WI38 (cell line): ENCODE results near the gene PJA1.

Source experiments
- H3K4me3 ChIP-seq: 2 replicates; pipeline ENCODE4 v1.5.1; 2011; ENCODE audit warnings: low read depth, mild to moderate bottlenecking, control low read depth, low read length
- TF ChIP-seq, protein P1 (sequence below): IDR thresholded peaks from 2 replicates; pipeline ENCODE4 v1.5.1; 2012; ENCODE audit warnings: low read depth, mild to moderate bottlenecking, control low read depth, low read length

PJA1 gene

DNA sequence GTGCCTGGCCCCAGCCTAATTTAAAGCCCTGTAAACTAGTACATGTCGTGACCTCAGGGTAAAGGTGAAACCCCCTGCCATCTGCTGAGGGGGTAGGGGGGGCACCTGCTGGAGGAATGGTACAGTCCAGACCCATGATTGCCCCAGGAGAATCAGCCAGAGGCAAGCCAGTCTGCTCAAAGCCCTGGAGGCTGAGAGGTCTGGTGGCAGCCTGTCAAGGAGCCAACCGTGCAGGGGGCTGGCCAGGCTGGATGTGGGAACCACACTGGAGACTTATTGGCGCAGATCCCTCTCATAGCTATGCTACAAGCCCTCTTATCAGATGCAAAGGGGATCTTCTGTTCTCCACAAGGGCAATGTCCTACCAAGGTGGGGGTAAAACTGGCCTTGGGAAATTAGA is 31.4 kb upstream of the PJA1 start:
- H3K4me3 ChIP-seq, result no peak overlapping the region

DNA sequence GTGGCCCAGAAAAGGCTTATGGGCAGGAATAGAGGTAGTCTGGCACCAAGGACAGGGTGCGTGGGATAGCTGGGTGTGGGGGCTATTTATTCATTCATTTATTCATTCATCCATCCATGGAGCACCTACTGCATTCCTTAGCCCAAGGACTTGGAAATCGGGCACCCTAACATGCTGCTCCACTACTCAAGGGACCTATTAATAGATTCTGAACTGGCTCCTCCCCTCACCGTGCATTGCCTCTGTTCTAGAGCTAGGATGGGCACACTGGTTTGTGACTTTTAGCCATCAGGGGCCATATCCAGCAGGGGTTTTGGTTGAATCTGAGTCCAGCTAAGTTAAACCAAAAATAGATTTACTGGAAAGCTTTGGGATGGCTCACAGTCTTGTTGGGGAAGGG is 30.6 kb upstream of the PJA1 start:
- TF ChIP-seq, protein P1, sequence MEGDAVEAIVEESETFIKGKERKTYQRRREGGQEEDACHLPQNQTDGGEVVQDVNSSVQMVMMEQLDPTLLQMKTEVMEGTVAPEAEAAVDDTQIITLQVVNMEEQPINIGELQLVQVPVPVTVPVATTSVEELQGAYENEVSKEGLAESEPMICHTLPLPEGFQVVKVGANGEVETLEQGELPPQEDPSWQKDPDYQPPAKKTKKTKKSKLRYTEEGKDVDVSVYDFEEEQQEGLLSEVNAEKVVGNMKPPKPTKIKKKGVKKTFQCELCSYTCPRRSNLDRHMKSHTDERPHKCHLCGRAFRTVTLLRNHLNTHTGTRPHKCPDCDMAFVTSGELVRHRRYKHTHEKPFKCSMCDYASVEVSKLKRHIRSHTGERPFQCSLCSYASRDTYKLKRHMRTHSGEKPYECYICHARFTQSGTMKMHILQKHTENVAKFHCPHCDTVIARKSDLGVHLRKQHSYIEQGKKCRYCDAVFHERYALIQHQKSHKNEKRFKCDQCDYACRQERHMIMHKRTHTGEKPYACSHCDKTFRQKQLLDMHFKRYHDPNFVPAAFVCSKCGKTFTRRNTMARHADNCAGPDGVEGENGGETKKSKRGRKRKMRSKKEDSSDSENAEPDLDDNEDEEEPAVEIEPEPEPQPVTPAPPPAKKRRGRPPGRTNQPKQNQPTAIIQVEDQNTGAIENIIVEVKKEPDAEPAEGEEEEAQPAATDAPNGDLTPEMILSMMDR, result no peak
- H3K4me3 ChIP-seq, result no peak overlapping the region

More for the DNA sequence above, 31.4 kb upstream of the PJA1 start:
- TF ChIP-seq, protein P1, result no peak

DNA sequence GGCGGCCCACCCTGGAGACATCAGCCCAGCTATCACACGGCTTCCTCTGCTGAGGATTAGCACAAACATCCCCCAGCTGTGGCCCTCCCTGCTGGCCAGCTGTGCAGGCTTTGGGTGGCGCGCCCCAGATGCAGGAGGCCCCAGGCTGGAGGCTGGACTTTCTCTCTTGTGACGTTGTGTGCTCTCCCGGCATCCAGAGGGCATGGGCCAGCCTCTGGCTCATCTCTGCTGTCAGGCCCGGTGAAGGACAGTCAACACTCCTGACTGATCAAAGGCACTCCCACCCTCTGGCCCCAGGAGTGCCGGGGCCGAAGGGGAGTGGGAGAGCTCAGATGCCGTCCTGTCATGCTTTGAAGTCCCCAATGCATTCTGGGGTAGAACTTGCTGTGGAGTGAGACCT is 29.9 kb upstream of the PJA1 start:
- TF ChIP-seq, protein P1, result no peak

DNA sequence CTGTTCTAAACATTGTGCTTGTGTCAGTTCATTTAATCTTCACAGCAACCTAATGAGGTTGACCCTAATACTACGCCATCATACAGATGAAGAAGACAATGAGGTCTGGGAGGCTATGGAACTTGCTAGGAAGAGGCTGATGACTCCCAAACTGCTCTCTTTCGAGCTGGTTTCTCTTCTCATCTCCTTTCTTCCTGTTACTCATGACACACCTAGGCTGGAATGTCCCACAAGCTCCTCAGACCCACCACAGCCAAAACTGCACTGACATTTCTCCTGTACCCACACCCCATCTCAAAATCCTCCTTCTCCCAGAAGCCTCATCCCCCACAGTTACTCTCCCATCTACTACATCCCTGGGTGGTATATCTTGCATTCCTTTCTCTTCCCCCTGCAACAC is 27.4 kb upstream of the PJA1 start:
- no peak overlapping the region for H3K4me3 ChIP-seq
- TF ChIP-seq, protein P1, result no peak

More for the DNA sequence above, 29.9 kb upstream of the PJA1 start:
- no peak overlapping the region for H3K4me3 ChIP-seq

DNA sequence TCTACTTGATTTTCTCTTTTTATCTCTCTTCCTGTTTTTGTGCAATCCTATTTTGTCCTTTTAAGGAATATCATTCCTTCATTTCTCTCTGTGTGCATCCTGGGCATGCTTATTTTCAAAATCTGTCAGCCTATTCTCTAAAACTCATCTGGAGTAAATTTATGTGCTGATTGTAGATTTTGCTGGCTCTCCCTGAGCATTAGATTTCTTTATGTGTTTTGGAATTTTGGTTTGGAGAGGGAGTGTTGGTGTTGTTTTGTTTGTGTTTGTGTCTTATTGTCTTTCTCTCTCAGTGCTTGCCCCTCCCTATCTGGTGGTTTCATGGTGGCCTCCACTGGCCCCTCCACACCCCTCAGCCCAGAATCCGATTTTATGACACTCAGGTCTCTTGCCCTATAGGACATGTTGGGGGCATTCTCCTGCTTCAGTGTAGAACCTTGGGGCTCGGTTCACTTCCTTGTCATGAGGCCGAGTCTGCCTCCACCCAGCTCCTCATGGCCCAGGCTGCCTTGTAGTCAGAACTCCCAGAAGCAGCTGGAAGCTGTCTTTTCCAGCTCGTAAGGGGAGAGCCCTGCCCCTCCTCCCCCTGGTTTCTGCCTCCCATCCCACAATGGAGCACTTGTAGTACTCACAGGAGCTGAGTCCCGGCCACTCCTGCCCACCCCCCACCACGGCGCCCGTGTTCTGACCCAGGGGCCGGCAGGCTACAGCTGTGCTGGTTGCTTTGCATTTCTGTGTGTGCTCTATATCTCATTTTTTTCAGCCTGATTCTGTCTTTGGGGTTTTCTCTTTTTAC is 24.5 kb upstream of the PJA1 start:
- H3K4me3 ChIP-seq, result no peak overlapping the region

DNA sequence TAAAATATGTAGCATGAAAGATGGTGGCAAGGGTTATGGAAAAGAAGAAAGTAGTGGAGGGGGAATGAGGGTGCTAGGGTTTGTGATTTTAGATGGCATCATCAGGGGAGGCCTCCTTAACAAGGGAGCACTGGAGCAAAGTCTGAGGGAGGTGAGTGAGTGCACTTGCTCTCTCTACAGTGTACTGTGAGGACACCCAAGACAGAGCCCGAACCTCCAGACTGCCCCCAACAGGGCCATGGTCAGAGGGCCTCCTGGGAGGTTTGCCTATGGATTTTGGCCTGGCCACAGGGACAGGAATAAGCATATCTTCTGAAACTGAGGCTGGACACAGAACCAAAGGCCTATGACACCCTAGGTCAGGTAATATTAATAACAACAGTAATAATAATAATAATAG is 21.4 kb upstream of the PJA1 start:
- TF ChIP-seq, protein P1, result no peak
- no peak overlapping the region for H3K4me3 ChIP-seq

More for the DNA sequence above, 24.5 kb upstream of the PJA1 start:
- TF ChIP-seq, protein P1, result no peak

DNA sequence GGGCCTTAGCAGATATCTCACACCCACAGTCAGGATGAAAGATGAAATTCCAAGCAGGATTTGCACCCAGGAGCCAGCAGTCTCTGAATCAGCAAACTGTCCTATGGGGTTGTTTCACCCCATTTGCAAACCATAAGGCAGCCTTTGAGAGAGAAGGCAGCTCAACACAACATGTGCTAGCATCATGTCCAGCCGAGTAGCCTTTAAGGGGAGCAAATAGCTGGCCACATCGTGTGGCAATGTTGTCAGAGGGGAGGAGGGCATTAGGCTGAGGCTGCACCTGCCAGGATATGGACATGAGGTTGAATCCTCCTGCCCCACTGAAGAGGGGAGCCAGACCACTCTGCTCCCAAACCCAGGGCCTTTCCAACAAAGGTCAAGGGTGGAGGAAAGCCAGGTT is 20.6 kb upstream of the PJA1 start:
- TF ChIP-seq, protein P1, result no peak
- no peak overlapping the region for H3K4me3 ChIP-seq
